AG04449 (cell line): Measurements from ENCODE around the gene TEX26.
"Not testable (repeated sequence)": the region's sequence is repeated elsewhere in the genome, so short reads cannot be mapped to it uniquely, and the experiment has no call there.

Experiments
- CTCF ChIA-PET: fragments of 350-600 bp; formaldehyde crosslinking; extraction: SDS; loops from one replicate; lab custom pipeline; 2021; ENCODE audit warnings: antibody characterized with exemption; lab: Yijun Ruan, JAX
- POLR2A ChIA-PET: fragments of 400-600, 350-600 bp; formaldehyde crosslinking; extraction: SDS; loops from one replicate; lab custom pipeline; 2020; ENCODE audit warnings: antibody characterized with exemption, inconsistent platforms; lab: Yijun Ruan, JAX
- DNase-seq: peaks from one replicate; pipeline ENCODE4 v3.0.0-alpha.2; 2010; ENCODE audit warnings: low read depth, low spot score
- H3K4me3 ChIP-seq: 2 replicates; pipeline ENCODE4 v1.5.1; 2011; ENCODE audit warnings: low read depth, mild to moderate bottlenecking, control low read depth, low read length
- CTCF ChIP-seq: IDR thresholded peaks from one replicate; pipeline ENCODE4 v1.5.1; 2011; ENCODE audit warnings: mild to moderate bottlenecking, moderate library complexity, low read length, control low read depth, inconsistent platforms; ENCODE audit not compliant: insufficient read depth; ENCODE audit errors: missing control alignments

Gene TEX26

GRCh38 chr13:30926781-30927180 is 5.7 kb upstream of the TEX26 start:
- no peak overlapping the region for H3K4me3 ChIP-seq
- ChIA-PET CTCF (no interaction called here), POLR2A (interaction anchor here (0.6 kb wide), 1 partner anchor 57 kb away, joined by 5 read pairs; no protein-coding TSS in a partner anchor)
- DNase-seq = no peak
- no peak for TF ChIP-seq CTCF

- DNase-seq, CTCF ChIA-PET, H3K4me3 ChIP-seq: not testable (repeated sequence)
- POLR2A ChIA-PET = interaction anchor here (0.6 kb wide), 1 partner anchor 57 kb away, joined by 5 read pairs; no protein-coding TSS in a partner anchor
Measured at GRCh38 chr13:30927188-30927587, 5.3 kb upstream of the TEX26 start.

- ChIA-PET POLR2A (no interaction called here), CTCF (no interaction called here)
- DNase-seq = no peak
- no peak for TF ChIP-seq CTCF
- no peak overlapping the region for H3K4me3 ChIP-seq
Measured at GRCh38 chr13:30927595-30927994, 4.9 kb upstream of the TEX26 start.

GRCh38 chr13:30928978-30929377 is 3.5 kb upstream of the TEX26 start:
- ChIA-PET CTCF (interaction anchor here (0.9 to 1.0 kb wide), 2 partner anchors 38 to 116 kb away, joined by 3 read pairs; no protein-coding TSS in a partner anchor), POLR2A (no interaction called here)
- no peak for DNase-seq
- no peak for TF ChIP-seq CTCF
- H3K4me3 ChIP-seq = no peak overlapping the region

GRCh38 chr13:30933354-30933670 is 856 bp downstream of the TEX26 start:
- no peak for TF ChIP-seq CTCF
- ChIA-PET CTCF (no interaction called here), POLR2A (no interaction called here)
- no peak overlapping the region for H3K4me3 ChIP-seq
- DNase-seq = no peak

- no peak overlapping the region for H3K4me3 ChIP-seq
- CTCF ChIA-PET = interaction anchor here (1.1 kb wide), 1 partner anchor 35 kb away, joined by 3 read pairs; no protein-coding TSS in a partner anchor
- no peak for DNase-seq
- POLR2A ChIA-PET = no interaction called here
- peak; percentile 14 for TF ChIP-seq CTCF
Measured at GRCh38 chr13:30934381-30934780, 1.9 kb downstream of the TEX26 start.

GRCh38 chr13:30934803-30935202 is 2.3 kb downstream of the TEX26 start:
- no peak for TF ChIP-seq CTCF

More at GRCh38 chr13:30934803-30935202, 2.3 kb downstream of the TEX26 start:
- CTCF ChIA-PET = interaction anchor here (1.1 kb wide), 1 partner anchor 35 kb away, joined by 3 read pairs; no protein-coding TSS in a partner anchor
- POLR2A ChIA-PET = no interaction called here
- DNase-seq = no peak
- H3K4me3 ChIP-seq = no peak overlapping the region
